OCI-LY1 (cell line): ENCODE data around the gene ADAM17.
"Not testable (repeated sequence)": the region's sequence is repeated elsewhere in the genome, so short reads cannot be mapped to it uniquely, and the experiment has no call there.

Experiments used
- EZH2 ChIP-seq: fragments of 200-600 bp; sonication (generic), shearing (Covaris generic); IDR thresholded peaks from 2 replicates; pipeline ENCODE4 v1.8.0; 2017; ENCODE audit warnings: borderline replicate concordance, mixed run types, mild to moderate bottlenecking, antibody characterized with exemption, low read length, moderate library complexity, mixed read lengths
- TF ChIP-seq, protein P1 (sequence below): fragments of 200-600 bp; sonication (generic), shearing (Covaris generic); IDR thresholded peaks from 2 replicates; pipeline ENCODE4 v1.5.1; 2017; ENCODE audit warnings: mild to moderate bottlenecking, antibody characterized with exemption, low read length, moderate library complexity, mixed read lengths

DNA sequence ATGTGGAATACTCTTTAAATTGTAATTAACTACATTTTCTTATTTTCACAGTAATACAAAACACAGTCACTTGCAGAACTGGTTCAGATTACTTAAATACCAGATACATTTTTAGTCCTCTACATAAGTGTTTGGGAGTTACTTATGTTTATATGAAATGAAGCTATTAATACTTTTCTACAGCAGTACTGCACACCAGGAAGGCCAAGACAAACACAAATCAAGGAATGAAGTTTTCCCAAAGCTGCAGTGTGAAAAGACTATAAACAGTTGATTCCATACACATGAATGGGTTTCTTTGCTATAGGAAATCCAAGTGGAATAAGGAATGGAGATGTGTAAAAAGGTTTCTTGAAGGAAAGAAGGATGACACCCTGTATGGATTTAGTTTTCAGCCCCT, 29.3 kb upstream of the ADAM17 start:
- TF ChIP-seq, protein P1, sequence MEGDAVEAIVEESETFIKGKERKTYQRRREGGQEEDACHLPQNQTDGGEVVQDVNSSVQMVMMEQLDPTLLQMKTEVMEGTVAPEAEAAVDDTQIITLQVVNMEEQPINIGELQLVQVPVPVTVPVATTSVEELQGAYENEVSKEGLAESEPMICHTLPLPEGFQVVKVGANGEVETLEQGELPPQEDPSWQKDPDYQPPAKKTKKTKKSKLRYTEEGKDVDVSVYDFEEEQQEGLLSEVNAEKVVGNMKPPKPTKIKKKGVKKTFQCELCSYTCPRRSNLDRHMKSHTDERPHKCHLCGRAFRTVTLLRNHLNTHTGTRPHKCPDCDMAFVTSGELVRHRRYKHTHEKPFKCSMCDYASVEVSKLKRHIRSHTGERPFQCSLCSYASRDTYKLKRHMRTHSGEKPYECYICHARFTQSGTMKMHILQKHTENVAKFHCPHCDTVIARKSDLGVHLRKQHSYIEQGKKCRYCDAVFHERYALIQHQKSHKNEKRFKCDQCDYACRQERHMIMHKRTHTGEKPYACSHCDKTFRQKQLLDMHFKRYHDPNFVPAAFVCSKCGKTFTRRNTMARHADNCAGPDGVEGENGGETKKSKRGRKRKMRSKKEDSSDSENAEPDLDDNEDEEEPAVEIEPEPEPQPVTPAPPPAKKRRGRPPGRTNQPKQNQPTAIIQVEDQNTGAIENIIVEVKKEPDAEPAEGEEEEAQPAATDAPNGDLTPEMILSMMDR: not testable (repeated sequence)
- not testable (repeated sequence) for TF ChIP-seq EZH2
